ENCODE results near the gene SLC6A6. TPM values are rescaled to one million over a fixed set of nuclear protein-coding genes. Genes with fewer than 3 reads are reported as not detected.

SLC6A6 gene
- total and polyA plus RNA-seq, 10 of the 15 experiments (the other 5 are each of a cell fraction or from before 2014, with no cell fraction given), result 5.6 to 47.0 (median 20.2) TPM

DNA sequence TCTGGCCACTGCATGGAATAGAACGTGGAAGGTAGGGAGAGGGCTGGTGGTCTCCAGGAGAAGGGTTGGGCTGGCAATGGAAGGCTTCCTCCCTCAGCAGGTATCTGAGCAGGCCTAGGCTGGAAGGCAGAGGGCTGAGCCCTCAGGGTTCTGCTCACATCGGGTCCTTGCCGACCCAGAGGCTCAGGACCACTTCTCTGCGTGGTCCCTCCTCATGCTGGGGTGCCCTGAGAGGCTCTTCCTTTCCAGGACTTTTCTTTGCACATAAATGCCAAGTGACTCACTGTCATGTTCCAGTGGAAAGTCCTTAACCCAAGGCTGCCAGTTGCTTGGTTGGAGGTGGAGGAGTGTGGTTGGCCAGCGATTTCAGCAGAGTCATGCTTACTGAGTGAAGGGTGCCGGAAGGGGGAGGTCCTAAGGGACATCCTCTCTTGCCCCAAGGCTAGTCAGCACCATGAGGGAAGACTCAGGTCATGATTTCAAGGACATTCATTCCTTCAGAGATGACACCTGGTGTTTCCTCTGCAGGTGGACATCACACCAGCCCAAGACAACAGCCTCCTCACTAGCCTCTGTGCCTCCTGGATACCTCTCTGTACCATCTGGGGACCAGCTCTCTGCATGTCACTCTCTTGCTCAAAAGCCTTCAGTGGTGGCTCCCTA lies 8.2 kb downstream of the SLC6A6 start (continued):
- TF ChIP-seq SIX5 (IDR thresholded peaks at IDR 0.05; ENCODE audit: low read depth, low read length, severe bottlenecking) (no peak), KAT2A (conservative IDR thresholded peaks at IDR 0.05; ENCODE audit: control insufficient read depth, low read depth, low read length) (no peak)

DNA sequence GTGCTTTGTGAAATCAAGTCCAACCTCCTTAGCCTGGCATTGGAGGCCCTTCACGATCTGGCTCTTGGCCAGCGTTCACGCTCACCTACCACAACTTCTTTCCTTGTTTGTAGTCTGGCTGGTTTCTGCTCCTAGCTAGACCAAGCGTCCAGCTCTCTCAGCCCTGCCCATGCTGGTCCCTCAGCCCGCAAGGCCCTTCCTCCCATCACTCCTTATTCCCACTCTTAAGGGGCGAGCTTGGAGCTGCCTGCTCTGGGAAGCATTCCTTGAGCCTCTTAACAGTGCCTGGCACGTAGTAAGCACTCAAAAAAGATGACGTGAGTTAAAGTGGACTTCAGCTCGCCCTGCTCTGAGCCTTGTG lies 8.7 kb downstream of the SLC6A6 start:
- SMC1A ChIA-PET (ENCODE audit: uncharacterized antibody, unreplicated experiment), result interaction anchor here (1.6 kb wide), 1 partner anchor 44 kb away, joined by 4 read pairs; no protein-coding TSS in a partner anchor
- DNase-seq (ENCODE audit: low read depth, low spot score) (no peak), FAIRE-seq (no peak), ATAC-seq (no peak)
- Histone ChIP-seq H3K79me2 (ENCODE audit: control insufficient read depth, insufficient read depth, low read length) (peaks cover 15% of the 10 kb centered on the region), H3K36me3 (ENCODE audit: control insufficient read depth in 2 of 2, insufficient read depth in 2 of 2, low read length in 1 of 2) (peaks cover 4 to 10% of the 10 kb centered on the region in 2 experiments; a peak in 3 of 4 replicates), H3K4me3 (no peak overlapping the region), H3K4me1 (ENCODE audit: control insufficient read depth, insufficient read depth, low read length) (peaks cover 16% of the 10 kb centered on the region), H4K20me1 (ENCODE audit: control insufficient read depth, insufficient read depth) (peaks cover 3% of the 10 kb centered on the region; the same call in 1 of the 2 replicates), H3K9ac (ENCODE audit: control insufficient read depth, insufficient read depth, low read length) (no peak overlapping the region), H3K4me2 (ENCODE audit: control insufficient read depth, insufficient read depth) (no peak overlapping the region), H3K27me3 (replicated peaks in 1 of 2; ENCODE audit: control insufficient read depth in 2 of 2, insufficient read depth in 2 of 2, low read length in 1 of 2) (no peaks in the 10 kb centered on the region), H2AFZ (ENCODE audit: control insufficient read depth, low read depth, low read length) (no peak overlapping the region), H3K27ac (ENCODE audit: control insufficient read depth, insufficient read depth) (peak overlapping the region; percentile 19; the same call in 1 of the 2 replicates), H3K9me3 (replicated peaks; ENCODE audit: control insufficient read depth, insufficient read depth, low read length) (no peaks in the 10 kb centered on the region)
- BruUV-seq (replicated peaks), result no TSS peak
- POLR2A ChIA-PET, result no interaction called here
- in situ Hi-C loops (cut with MboI), result no loop called here
- 97% methylated on average over 9 of the region's 9 CpGs for WGBS (ENCODE audit: insufficient coverage, insufficient replicate concordance, low lambda C conversion rate, missing lambda C conversion rate)
- CTCF ChIA-PET, result interaction anchor here (0.6 kb wide), 1 partner anchor 80 kb away, joined by 3 read pairs; no protein-coding TSS in a partner anchor
- intact Hi-C loops (cut with micrococcal nuclease; ENCODE audit: unreplicated experiment), result no loop called here
- RAD21 ChIA-PET (ENCODE audit: unreplicated experiment), result no interaction called here
- TF ChIP-seq EZH2 (IDR thresholded peaks at IDR 0.05; ENCODE audit: borderline replicate concordance, control insufficient read depth, low read depth, low read length) (no peak), GATAD2B (conservative IDR thresholded peaks at IDR 0.05; ENCODE audit: low read depth) (no peak), HDAC6 (IDR thresholded peaks at IDR 0.05; ENCODE audit: unreplicated experiment) (no peak), SUZ12 (IDR thresholded peaks at IDR 0.05; ENCODE audit: unreplicated experiment) (no peak), NR2C2 (IDR thresholded peaks at IDR 0.05; ENCODE audit: borderline replicate concordance, control insufficient read depth, insufficient read length, low read depth) (no peak), POLR2AphosphoS5 (IDR thresholded peaks at IDR 0.05; ENCODE audit: low read length) (no peak)
- TF ChIP-seq, protein P1, sequence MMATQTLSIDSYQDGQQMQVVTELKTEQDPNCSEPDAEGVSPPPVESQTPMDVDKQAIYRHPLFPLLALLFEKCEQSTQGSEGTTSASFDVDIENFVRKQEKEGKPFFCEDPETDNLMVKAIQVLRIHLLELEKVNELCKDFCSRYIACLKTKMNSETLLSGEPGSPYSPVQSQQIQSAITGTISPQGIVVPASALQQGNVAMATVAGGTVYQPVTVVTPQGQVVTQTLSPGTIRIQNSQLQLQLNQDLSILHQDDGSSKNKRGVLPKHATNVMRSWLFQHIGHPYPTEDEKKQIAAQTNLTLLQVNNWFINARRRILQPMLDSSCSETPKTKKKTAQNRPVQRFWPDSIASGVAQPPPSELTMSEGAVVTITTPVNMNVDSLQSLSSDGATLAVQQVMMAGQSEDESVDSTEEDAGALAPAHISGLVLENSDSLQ (IDR thresholded peaks at IDR 0.05), result no peak
- TF ChIP-seq, protein P2, sequence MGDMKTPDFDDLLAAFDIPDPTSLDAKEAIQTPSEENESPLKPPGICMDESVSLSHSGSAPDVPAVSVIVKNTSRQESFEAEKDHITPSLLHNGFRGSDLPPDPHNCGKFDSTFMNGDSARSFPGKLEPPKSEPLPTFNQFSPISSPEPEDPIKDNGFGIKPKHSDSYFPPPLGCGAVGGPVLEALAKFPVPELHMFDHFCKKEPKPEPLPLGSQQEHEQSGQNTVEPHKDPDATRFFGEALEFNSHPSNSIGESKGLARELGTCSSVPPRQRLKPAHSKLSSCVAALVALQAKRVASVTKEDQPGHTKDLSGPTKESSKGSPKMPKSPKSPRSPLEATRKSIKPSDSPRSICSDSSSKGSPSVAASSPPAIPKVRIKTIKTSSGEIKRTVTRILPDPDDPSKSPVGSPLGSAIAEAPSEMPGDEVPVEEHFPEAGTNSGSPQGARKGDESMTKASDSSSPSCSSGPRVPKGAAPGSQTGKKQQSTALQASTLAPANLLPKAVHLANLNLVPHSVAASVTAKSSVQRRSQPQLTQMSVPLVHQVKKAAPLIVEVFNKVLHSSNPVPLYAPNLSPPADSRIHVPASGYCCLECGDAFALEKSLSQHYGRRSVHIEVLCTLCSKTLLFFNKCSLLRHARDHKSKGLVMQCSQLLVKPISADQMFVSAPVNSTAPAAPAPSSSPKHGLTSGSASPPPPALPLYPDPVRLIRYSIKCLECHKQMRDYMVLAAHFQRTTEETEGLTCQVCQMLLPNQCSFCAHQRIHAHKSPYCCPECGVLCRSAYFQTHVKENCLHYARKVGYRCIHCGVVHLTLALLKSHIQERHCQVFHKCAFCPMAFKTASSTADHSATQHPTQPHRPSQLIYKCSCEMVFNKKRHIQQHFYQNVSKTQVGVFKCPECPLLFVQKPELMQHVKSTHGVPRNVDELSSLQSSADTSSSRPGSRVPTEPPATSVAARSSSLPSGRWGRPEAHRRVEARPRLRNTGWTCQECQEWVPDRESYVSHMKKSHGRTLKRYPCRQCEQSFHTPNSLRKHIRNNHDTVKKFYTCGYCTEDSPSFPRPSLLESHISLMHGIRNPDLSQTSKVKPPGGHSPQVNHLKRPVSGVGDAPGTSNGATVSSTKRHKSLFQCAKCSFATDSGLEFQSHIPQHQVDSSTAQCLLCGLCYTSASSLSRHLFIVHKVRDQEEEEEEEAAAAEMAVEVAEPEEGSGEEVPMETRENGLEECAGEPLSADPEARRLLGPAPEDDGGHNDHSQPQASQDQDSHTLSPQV (IDR thresholded peaks at IDR 0.05), result no peak
- TF ChIP-seq, protein P3, sequence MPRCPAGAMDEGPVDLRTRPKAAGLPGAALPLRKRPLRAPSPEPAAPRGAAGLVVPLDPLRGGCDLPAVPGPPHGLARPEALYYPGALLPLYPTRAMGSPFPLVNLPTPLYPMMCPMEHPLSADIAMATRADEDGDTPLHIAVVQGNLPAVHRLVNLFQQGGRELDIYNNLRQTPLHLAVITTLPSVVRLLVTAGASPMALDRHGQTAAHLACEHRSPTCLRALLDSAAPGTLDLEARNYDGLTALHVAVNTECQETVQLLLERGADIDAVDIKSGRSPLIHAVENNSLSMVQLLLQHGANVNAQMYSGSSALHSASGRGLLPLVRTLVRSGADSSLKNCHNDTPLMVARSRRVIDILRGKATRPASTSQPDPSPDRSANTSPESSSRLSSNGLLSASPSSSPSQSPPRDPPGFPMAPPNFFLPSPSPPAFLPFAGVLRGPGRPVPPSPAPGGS (IDR thresholded peaks at IDR 0.05; ENCODE audit: borderline replicate concordance, insufficient read depth, low read depth, low read length, poor library complexity, severe bottlenecking), result no peak

Measured in GM12878 (cell line).